ENCODE data around the gene AFAP1L2.

AFAP1L2 gene

DNA sequence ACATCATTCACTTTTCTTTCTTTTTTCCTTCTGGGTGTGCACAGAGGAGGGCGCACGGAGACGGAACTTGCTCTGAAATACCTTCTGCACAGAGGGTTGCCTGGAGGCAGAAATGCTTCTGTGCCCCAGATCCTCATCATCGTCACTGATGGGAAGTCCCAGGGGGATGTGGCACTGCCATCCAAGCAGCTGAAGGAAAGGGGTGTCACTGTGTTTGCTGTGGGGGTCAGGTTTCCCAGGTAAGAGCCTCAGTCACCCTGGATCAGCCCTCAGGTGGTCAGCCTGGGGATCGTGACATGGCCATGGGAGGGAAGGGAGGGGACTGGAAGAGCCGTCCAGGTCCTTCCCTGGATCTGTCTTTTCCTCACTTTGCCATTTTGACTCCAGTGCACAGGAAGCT, 131.6 kb downstream of the AFAP1L2 start:
- DNase-seq (ENCODE audit: low read depth, low spot score), result no peak

DNA sequence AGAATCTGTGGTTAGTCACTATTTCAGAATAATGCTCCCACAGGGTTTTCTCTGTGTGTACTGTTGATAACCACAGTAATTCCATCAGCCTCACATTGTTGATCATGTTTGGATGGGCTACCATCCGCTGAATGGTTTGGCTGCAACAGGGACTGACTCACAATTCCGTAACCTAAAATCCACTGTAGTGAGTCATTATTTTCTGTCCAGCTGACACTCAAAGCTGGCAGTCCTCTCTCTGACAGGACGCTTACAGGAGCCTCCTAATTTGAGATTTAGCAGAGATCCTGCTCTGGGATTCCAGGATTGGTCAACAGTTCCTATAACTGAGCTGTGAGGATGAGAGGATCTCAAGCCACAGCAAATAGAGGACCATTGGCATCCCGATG, 132.5 kb downstream of the AFAP1L2 start:
- peak; percentile 33 for DNase-seq (ENCODE audit: low read depth, low spot score)

DNA sequence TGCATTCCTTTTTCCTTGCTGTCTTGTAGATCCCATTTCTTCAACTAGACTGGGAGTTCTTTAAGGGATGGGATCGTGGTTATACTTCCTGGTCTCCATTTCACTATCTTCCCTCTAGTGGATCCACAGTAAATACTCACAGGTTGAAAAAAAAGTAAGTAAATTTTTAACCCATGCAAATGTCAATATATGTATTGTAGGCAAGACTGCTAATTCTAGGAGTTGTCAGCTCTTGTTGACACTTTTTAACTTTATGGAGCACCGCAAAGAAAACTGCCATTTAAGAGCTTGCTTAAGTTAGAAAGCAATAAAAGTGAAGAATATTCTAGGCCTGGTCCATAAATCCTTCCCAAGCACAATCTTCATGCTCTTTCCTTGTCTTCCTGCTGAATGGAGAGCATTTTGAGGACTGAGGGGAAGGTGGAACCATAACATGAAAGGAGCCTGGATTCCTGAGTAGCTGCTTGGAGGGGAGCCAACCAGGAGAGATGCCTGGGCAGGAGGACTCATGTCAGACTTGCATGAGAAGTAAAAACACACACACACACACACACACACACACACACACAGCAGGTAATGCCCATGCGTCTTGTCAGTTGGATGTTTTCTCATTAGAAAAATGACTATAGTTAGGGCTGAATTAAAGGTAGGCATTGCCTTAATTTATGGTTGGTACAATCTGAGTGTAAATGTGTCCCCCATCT, 133.1 kb downstream of the AFAP1L2 start:
- no peak for DNase-seq (ENCODE audit: low read depth, low spot score)

GRCh38 chr10:114266521-114266920, 137.8 kb downstream of the AFAP1L2 start:
- no peak for DNase-seq (ENCODE audit: low read depth, low spot score)

DNA sequence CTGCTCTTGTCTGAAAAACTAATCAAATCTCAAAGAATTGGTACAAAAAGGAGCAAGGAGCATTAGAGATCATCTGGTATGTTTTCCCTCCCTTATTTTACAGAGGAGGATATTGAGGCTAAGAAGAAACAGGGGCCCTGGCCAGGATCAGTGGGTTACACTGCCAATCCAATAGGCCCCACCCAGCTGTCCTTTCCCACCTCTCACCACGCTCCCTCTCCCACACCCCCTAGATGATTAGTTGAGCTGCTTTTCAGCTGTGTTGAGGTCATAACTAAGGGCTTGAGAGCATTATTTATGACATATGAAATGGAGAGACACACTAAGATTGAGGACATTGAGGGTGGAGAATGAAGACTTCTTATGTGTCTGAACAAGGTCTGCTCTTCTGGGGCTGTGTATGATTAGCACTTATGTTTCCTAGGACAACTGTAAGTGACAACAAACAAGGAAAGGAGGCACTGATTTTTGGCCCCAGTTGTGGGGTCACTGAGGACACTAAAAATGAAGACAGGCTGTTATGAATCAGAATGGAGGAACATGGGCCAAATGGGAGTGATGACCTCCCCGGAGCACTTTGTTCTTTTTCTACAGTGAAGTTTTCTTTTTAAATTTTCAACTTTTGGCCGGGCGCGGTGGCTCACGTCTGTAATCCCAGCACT, 138.8 kb downstream of the AFAP1L2 start:
- DNase-seq (ENCODE audit: low read depth, low spot score), result no peak

GRCh38 chr10:114262496-114262895, 141.8 kb downstream of the AFAP1L2 start:
- no peak for DNase-seq (ENCODE audit: low read depth, low spot score)

GRCh38 chr10:114261076-114261475, 143.2 kb downstream of the AFAP1L2 start:
- no peak for DNase-seq (ENCODE audit: low read depth, low spot score)

- DNase-seq (ENCODE audit: low read depth, low spot score), result no peak
These were observed 143.9 kb downstream of the AFAP1L2 start for GRCh38 chr10:114260366-114260765.

- no peak for DNase-seq (ENCODE audit: low read depth, low spot score)
These were observed 144.5 kb downstream of the AFAP1L2 start for GRCh38 chr10:114259824-114260223.

DNA sequence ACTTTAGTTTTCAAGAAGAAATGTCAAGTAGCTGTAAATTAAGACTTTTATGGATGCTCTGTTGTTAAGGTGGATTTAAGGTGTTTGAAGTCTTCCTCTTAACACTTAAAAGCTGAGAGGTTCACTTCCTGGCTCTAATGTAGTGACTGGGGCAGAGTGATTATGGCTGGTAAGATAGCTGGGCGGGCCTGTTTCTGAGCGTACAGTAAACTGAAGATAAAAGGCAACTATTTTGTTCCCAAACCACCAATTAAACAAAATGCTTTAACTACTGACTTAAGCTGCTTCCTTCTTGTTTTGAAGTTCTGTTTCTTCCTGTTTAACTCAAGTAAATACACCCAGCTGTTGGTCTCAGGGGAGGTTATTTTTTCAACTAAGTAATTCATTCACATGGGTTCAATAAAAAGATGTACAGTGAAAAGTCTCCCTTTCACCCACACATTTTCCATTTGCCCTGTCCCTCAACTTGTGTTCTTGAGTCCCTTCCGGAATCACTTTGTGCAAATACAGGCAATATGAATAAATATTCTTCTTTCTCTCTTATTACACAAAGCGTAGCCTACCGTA, 145.9 kb downstream of the AFAP1L2 start:
- DNase-seq (ENCODE audit: low read depth, low spot score), result no peak

- no peak for DNase-seq (ENCODE audit: low read depth, low spot score)
These were observed 146.8 kb downstream of the AFAP1L2 start for GRCh38 chr10:114257498-114257897.

- no peak for DNase-seq (ENCODE audit: low read depth, low spot score)
These were observed 147.5 kb downstream of the AFAP1L2 start for GRCh38 chr10:114256822-114257221.

GRCh38 chr10:114256008-114256765, 148.1 kb downstream of the AFAP1L2 start:
- no peak for DNase-seq (ENCODE audit: low read depth, low spot score)

DNA sequence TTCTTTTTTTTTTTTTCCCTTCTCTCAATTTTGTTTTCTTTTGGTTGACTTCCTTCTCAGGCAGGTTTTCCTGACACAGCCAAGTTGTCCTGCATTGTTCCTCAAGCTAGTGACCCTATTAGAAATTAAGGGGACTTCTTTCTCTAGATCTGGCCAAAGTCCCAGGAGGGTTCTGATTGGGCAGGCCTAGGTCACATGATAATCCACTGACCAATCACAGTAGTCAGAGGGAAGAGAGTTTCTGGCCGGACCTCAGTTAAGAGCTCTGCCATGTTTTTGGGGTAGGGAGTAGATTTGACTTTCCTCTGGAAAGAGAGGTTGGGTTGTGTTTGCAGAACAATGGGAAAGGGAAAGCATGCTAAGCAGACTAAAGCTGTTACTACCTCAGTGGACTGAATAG, 149.1 kb downstream of the AFAP1L2 start:
- DNase-seq (ENCODE audit: low read depth, low spot score), result no peak

DNA sequence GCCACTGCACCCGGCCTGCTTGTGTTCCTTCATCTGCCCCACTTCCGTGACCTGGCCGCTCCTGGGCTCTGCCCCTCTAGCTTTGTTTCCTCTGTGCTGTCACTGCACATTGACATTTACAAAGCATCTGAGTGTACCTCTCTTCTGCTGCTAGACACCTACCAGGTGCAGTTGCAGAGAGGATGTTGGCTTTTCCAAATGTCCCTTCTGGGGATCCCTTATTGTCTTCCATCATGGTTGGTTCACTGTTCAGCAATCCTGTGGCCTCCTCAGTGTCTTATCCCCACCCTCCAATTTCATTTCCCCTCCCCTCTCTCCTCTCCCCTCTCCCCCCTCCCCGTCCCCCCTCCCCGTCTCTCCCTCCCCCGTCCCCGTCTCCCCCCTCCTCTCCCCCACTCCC, 151.4 kb downstream of the AFAP1L2 start:
- no peak for DNase-seq (ENCODE audit: low read depth, low spot score)

GRCh38 chr10:114252092-114252491, 152.2 kb downstream of the AFAP1L2 start:
- no peak for DNase-seq (ENCODE audit: low read depth, low spot score)

DNA sequence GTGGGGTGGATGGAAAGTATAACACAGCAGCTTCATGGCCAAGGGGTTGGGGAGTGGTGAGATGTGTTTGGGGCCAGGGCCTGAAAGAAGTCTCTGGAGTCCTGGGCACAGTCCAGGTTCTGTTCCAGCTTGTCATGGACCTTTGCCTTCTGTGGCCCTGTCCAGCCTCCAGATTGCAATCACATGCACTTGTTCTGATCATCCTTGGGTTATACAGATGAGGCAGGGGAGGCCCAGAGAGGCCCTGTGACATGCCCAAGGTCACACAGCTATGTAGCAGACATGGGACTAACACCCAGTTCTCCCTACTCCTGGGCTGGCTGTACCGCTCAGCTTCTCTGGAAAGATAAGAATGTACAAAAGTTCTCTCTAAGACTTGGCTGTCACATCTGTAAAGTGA, 153.6 kb downstream of the AFAP1L2 start:
- DNase-seq (ENCODE audit: low read depth, low spot score), result no peak

GRCh38 chr10:114250236-114250635, 154.1 kb downstream of the AFAP1L2 start:
- no peak for DNase-seq (ENCODE audit: low read depth, low spot score)

GRCh38 chr10:114246679-114247305, 157.5 kb downstream of the AFAP1L2 start:
- no peak for DNase-seq (ENCODE audit: low read depth, low spot score)

GRCh38 chr10:114245121-114245791, 159.0 kb downstream of the AFAP1L2 start:
- DNase-seq (ENCODE audit: low read depth, low spot score), result no peak

Measured in brain pericyte (primary cell).